Nephron progenitor cell (in vitro differentiated cells): ENCODE results near the gene RAVER1.
A peak's percentile ranks its signal among the peaks of the same experiment; 100 is the strongest.
"Not testable (repeated sequence)": the region's sequence is repeated elsewhere in the genome, so short reads cannot be mapped to it uniquely, and the experiment has no call there.

Experiments used
- DNase-seq: peaks from one replicate; pipeline ENCODE4 v3.0.0; 2021
- H3K27ac Mint-ChIP-seq: 2 replicates; pipeline ENCODE4 v1.8.0; 2021; ENCODE audit warnings: mild to moderate bottlenecking, moderate library complexity, mixed read lengths
- H3K27me3 Mint-ChIP-seq: 2 replicates; pipeline ENCODE4 v1.8.0; 2021; ENCODE audit warnings: mild to moderate bottlenecking, low read depth, mixed read lengths; ENCODE audit not compliant: poor library complexity
- H3K36me3 Mint-ChIP-seq: 2 replicates; pipeline ENCODE4 v1.8.0; 2021; ENCODE audit warnings: low read depth, mixed read lengths
- H3K4me1 Mint-ChIP-seq: 2 replicates; pipeline ENCODE4 v1.8.0; 2021; ENCODE audit warnings: mixed read lengths
- H3K4me3 Mint-ChIP-seq: 2 replicates; pipeline ENCODE4 v1.8.0; 2021; ENCODE audit warnings: mild to moderate bottlenecking, moderate library complexity, mixed read lengths
- H3K9me3 Mint-ChIP-seq: 2 replicates; pipeline ENCODE4 v1.8.0; 2021; ENCODE audit warnings: mild to moderate bottlenecking, moderate library complexity, mixed read lengths
- CTCF ChIP-seq: fragments of 200-600 bp; sonication (generic); IDR thresholded peaks from 2 replicates; pipeline ENCODE4 v1.5.0; 2021; ENCODE audit warnings: antibody characterized with exemption

RAVER1 gene

DNA sequence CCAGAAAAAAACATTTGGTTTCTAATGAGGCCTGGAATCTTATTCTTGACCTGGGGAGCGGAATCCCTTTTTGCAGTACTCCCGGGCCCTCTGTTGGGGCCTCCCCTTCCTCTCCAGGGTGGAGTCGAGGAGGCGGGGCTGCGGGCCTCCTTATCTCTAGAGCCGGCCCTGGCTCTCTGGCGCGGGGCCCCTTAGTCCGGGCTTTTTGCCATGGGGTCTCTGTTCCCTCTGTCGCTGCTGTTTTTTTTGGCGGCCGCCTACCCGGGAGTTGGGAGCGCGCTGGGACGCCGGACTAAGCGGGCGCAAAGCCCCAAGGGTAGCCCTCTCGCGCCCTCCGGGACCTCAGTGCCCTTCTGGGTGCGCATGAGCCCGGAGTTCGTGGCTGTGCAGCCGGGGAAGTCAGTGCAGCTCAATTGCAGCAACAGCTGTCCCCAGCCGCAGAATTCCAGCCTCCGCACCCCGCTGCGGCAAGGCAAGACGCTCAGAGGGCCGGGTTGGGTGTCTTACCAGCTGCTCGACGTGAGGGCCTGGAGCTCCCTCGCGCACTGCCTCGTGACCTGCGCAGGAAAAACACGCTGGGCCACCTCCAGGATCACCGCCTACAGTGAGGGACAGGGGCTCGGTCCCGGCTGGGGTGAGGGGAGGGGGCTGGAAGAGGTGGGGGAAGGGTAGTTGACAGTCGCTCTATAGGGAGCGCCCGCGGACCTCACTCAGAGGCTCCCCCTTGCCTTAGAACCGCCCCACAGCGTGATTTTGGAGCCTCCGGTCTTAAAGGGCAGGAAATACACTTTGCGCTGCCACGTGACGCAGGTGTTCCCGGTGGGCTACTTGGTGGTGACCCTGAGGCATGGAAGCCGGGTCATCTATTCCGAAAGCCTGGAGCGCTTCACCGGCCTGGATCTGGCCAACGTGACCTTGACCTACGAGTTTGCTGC is 46.3 kb downstream of the RAVER1 start, which contains the start of gene ICAM4:
TSS of gene ICAM4 (plus strand) at position 153 of the 935 bp plus-strand sequence. CDS start at position 211, 58 bp downstream.
- Mint-ChIP-seq H3K9me3 (no peaks in the 10 kb centered on the region), H3K36me3 (peaks cover 7% of the 10 kb centered on the region), H3K4me3 (no peak within 1 kb of the TSS), H3K27me3 (peaks cover 73% of the 10 kb centered on the region), H3K4me1 (peaks cover 29% of the 10 kb centered on the region), H3K27ac (peak within 1 kb of the TSS; percentile 59)
- DNase-seq, result peak; percentile 40
- no peak for TF ChIP-seq CTCF

DNA sequence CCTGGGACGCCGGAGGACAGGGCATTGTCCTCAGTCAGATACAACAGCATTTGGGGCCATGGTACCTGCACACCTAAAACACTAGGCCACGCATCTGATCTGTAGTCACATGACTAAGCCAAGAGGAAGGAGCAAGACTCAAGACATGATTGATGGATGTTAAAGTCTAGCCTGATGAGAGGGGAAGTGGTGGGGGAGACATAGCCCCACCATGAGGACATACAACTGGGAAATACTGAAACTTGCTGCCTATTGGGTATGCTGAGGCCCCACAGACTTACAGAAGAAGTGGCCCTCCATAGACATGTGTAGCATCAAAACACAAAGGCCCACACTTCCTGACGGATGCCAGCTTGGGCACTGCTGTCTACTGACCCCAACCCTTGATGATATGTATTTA is 47.9 kb downstream of the RAVER1 start:
- H3K27ac Mint-ChIP-seq, result no peak overlapping the region
- peaks cover 62% of the 10 kb centered on the region for H3K27me3 Mint-ChIP-seq
- H3K4me1 Mint-ChIP-seq, result peaks cover 20% of the 10 kb centered on the region
- H3K4me3 Mint-ChIP-seq, result no peak overlapping the region
- DNase-seq, result no peak
- H3K36me3 Mint-ChIP-seq, result peaks cover 7% of the 10 kb centered on the region
- TF ChIP-seq CTCF, result no peak
- H3K9me3 Mint-ChIP-seq, result no peaks in the 10 kb centered on the region

GRCh38 chr19:10284960-10285278 is 48.4 kb downstream of the RAVER1 start:
- Mint-ChIP-seq H3K4me3 (no peak overlapping the region), H3K27me3 (peaks cover 57% of the 10 kb centered on the region), H3K27ac (no peak overlapping the region), H3K4me1 (peaks cover 18% of the 10 kb centered on the region), H3K36me3 (peaks cover 7% of the 10 kb centered on the region), H3K9me3 (no peaks in the 10 kb centered on the region)
- no peak for TF ChIP-seq CTCF
- no peak for DNase-seq

- H3K4me3 Mint-ChIP-seq, result no peak overlapping the region
- DNase-seq, result no peak
- peaks cover 23% of the 10 kb centered on the region for H3K4me1 Mint-ChIP-seq
- H3K27me3 Mint-ChIP-seq, result peaks cover 55% of the 10 kb centered on the region
- H3K36me3 Mint-ChIP-seq, result peaks cover 7% of the 10 kb centered on the region
- H3K27ac Mint-ChIP-seq, result no peak overlapping the region
- no peak for TF ChIP-seq CTCF
- no peaks in the 10 kb centered on the region for H3K9me3 Mint-ChIP-seq
Observed at GRCh38 chr19:10284065-10284959, 49.0 kb downstream of the RAVER1 start.

- peaks cover 7% of the 10 kb centered on the region for H3K36me3 Mint-ChIP-seq
- peaks cover 18% of the 10 kb centered on the region for H3K4me1 Mint-ChIP-seq
- TF ChIP-seq CTCF, result no peak
- DNase-seq, result no peak
- no peak overlapping the region for H3K27ac Mint-ChIP-seq
- H3K9me3 Mint-ChIP-seq, result no peaks in the 10 kb centered on the region
- H3K27me3 Mint-ChIP-seq, result peaks cover 47% of the 10 kb centered on the region
- H3K4me3 Mint-ChIP-seq, result no peak overlapping the region
Observed at GRCh38 chr19:10283301-10284064, 49.8 kb downstream of the RAVER1 start.

GRCh38 chr19:10282043-10282442 is 51.3 kb downstream of the RAVER1 start:
- H3K4me3 Mint-ChIP-seq, DNase-seq, H3K27ac Mint-ChIP-seq, H3K9me3 Mint-ChIP-seq, H3K36me3 Mint-ChIP-seq: not testable (repeated sequence)
- Mint-ChIP-seq H3K4me1 (peaks cover 16% of the 10 kb centered on the region), H3K27me3 (peaks cover 35% of the 10 kb centered on the region)
